ENCODE measurements around the gene BCAR3. TPM values are rescaled to one million over a fixed set of nuclear protein-coding genes. Genes with fewer than 3 reads are reported as not detected.
"Not testable (repeated sequence)": the region's sequence is repeated elsewhere in the genome, so short reads cannot be mapped to it uniquely, and the experiment has no call there.

Gene BCAR3
- polyA plus RNA-seq, 4 donors: 22.9 to 26.1 (median 24.3) TPM

DNA sequence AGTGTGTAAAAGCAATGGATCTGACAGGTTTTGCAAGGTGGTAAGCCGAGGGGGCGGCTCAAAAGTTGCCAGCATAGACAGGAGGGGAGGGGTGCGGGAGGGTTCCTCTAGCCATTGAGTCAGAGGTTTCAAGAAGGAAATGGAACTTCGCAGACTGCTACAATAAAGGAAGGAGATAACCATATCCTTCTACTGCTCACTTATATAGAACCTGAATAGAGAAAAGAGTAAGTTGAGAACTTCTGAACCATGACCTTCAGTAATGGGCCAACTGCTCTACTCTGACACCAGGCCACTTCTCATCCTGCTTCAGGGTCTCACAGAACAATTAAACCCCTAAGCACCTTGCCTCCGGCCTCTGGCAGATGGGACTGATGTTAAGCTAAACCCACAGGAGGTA, 26.3 kb upstream of the BCAR3 start:
- no peak for DNase-seq (ENCODE audit: low read depth in 4 of 4, low spot score in 3 of 4)

DNA sequence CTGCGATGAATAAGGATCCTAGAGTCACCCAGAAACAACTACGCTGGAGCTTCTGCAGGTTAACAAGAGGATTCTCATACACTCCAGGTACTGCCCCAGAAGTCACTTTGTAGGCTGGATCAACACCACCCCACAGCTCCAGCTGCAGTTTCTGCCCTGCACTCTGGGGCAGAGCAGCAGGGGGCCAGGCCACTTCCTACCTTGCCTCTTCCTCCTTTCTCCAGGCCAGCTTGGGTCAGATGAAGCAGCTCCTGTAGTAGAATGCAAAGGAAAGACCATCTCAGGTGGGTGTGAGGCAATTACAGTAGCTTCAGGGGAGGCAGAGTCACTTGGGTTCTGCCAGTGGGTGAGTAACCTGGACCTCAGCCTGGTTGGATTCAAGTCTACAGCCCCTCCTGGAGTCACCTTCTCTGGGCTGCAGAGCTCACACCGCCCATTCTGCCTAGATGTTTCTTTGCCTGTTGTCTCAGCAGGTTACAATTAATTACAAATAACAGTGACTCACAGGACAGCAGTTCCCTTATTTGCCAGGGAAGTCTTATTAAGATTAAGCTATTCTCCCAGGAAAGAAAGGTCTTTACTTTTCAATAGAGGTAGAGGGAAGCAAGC, 24.4 kb upstream of the BCAR3 start:
- DNase-seq (ENCODE audit: low read depth in 4 of 4, low spot score in 3 of 4): no peak

DNA sequence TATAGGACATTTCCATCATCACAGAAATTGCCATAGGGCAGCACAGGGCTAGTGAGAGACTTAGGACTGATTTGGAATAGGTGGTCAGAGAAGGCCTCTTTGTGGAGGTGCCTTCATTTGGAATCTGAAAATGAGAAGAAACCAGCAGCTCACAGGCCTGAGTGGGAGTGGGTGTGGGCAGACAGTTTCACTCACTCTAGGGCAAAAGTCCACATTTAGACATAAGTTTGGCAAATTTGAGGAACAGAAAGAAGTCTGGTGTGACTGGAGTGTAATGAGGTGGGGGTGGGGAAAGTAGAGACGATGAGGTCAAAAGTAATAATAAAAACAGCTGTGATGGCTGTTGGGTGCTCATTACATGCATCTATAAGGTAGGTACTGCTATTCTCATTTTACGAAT, 22.4 kb upstream of the BCAR3 start:
- no peak for DNase-seq (ENCODE audit: low read depth in 4 of 4, low spot score in 3 of 4)

DNA sequence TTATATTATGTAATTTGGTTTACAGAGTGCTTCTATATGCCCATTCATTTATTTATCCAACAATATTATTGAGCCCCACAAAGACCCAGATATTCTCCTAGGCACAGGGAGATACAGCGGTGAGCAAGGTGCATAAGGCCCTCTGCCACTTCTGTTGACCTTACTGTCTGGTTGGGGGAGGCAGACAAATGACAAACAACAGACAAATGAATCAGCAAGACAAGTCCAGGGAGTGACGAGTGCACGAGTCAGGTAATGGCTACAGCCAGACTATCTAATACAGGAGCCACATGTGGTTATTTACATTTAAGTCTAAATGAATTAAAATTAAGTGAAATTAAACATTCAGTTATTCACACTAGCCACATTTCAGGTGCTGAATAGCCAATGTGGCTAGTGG, 22.0 kb upstream of the BCAR3 start:
- DNase-seq (ENCODE audit: low read depth in 4 of 4, low spot score in 3 of 4): no peak

DNA sequence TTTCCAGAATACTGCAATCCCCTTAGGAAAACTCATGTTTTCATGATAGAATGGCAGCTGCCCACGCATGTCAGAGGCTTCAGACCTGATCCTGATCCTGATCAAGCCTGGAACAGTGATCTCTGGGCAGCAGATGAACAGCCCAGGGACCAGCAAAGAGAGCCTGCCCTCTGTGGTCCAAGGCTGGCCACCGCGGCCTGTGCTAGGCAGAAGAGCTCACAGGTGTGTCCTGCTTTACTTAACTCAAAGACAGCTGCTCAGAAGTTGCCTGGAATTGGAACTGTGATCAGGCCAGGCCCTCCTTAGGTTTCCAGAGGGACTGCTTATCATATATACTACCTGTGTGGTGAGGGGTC, 21.2 kb upstream of the BCAR3 start:
- no peak for DNase-seq (ENCODE audit: low read depth in 4 of 4, low spot score in 3 of 4)

DNA sequence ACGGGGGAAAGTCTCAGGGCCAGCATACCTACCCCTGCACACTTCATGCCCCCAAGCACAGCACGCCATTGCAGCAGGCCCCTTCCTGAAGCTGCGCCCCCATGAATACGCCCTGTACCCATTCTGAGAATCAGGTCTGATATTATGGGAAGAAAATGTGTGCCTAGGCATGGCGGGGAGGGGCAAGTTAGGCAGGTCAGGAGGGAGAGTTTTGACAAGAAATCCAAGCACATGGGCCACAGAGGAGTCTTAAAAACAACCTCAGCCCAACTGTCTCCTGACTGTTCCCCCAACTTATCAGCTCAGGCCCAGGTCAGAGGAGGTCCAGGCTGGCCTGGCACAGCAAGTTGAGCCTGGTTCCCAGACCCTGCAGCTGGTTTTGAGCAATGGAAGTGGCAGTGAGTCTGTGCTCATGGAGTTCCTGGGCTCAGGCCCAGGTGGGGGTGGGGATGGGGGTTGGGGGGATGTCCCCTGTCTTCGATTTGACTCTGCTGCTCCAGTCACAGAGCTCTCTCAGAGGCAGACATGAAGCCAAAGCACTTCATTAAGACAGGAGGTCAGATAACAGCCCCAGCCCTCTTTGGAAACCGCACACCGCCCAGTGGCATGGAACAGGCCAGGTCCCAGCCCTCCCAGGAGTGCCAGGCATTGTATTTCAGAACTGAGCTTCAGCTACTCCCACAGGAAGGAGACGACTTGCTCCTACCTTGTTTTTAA, 20.6 kb upstream of the BCAR3 start:
- DNase-seq (ENCODE audit: low read depth in 4 of 4, low spot score in 3 of 4): no peak

DNA sequence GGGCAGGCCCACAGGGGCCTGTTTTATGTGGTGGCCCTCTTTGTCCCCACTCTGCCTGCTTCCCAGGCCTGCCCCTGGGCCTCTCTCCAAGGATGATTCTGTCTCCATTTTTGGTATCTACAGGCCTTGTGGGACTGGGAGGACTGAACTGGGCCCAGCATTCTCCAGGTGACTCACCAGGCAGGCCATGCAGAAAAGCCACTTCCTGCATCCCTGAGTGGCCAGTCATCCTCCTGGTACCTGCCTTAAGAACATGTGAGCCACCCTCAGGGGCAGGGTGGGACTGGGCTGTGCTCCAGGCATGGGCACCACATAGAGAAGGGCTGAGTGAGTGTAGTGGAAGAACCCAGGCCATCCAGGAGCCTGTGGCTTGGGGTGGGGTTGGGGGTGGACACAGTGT, 20.0 kb upstream of the BCAR3 start:
- DNase-seq (ENCODE audit: low read depth in 4 of 4, low spot score in 3 of 4): no peak

DNA sequence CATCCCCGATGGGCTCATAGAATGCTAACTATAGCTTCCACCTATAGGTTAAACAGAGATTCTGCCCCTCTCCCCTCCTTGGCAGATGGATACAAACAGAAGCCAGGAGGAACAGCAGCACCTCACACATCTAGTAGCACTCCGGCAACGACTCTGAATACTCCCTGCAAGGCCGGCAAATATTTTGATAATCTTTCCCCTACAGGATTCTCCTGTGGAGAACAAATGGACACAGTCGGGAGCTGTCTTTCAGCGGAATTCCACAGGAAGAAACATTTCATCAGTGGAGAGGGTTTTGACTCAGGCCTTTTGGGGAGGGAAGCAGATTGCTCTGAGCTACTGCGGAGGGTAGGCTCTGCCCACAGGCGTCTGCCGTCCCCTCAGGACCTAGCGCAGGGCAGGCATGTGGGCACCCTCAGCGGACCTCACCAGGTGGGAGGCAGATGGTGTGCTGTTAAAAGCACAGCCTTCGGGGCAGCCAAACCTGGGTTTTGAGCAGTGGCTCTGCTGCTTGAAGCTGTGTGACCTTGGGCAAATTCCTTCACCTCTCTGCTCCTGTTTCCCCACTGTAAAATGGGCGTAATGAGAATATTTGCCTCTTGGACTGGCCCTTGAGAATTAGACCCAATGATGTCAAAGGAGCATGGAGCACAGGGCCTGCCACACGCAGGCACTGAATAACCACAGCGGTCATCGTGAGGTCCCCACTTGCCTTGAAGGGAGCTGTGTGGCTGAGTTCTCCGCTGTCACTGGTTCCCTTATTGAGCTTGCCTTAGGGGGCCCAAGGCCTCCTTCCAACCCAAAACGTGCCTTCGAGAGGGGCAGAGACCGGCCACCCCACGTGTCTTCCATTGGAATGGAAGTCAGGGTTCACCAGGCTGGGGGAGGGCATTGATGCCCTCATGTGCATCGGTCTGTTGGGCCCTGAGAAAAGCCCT, 19.2 kb upstream of the BCAR3 start:
- DNase-seq (ENCODE audit: low read depth in 4 of 4, low spot score in 3 of 4): no peak

DNA sequence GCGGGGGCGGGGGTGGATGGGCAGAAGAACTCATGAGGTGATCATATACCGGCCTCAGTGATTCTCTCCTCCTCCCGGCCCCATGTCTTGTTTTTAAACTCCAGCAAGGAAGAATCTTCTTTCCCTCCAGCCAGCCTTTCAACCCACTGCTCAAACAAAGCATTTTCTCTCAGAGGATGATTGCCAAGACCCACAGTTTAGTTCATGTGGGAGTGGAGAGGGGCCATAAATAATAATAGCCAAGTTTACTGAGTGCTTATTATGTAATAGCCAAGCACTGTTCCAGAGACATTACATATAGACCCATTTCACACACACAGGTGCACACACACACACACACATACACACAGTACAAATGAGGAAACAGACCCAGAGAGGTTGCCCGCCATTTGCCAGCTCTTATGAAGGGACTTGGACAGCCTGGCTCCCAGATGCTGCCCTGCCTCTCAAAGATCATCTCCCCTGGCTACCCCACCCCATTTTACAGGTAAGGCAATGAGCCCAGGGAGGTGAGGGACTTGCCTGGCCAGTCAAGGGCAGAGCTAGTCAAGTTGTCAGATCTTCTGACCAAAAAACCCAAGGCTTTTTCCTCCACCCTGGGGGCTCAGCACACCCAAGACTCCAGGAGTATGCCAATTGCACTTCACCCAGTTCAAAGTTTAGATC, 18.0 kb upstream of the BCAR3 start:
- no peak for DNase-seq (ENCODE audit: low read depth in 4 of 4, low spot score in 3 of 4)

DNA sequence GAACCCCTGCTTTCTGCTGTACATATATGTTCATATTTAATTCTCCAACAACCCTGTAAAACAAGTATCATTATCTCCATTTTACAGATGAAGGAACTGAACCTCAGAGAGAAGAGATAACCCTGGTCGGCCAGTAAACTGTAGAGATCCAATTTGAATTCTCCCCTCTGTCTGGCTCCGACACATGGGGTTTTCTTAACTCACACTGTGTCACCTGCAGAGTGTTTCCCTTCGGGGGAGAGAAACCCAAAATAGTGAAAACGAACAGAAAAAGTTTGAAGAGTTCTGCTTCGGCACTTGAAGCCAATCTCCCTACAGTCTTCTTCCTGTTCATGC, 17.4 kb upstream of the BCAR3 start:
- DNase-seq (ENCODE audit: low read depth in 4 of 4, low spot score in 3 of 4): no peak

DNA sequence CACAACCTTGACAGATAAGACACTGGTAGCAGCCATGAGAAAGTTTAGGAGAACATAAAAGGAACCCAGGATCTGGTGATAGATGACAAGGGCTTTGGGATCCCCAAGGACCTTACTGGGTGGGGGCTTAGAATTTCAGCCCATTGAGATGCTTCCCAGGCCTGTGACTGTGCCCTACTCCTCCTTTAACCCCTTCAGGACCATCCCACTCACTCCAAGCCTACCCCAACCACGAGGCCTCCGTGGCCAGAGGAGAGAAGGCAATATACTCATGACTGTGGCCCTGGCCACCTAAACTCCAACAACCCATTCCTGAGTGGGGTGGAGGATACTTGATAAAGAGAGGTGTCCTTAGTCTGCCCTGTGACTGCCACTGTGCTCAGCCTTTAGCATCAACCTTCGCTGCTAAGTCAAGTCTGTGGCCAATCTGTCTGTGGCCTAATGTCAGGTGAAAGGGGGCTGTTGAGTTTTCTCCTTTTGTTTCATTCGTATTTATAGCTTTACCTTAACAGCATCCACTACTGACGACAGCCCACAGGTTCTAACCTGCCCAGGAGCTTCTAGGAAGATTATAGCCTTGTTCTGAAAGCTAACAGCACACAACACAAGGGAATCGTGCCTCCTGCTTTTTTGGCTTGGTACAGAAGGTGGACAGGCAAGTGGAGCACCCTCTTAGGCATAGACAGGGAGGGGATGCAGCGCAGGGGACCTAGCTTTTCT, 16.9 kb upstream of the BCAR3 start:
- DNase-seq (ENCODE audit: low read depth in 4 of 4, low spot score in 3 of 4): no peak

DNA sequence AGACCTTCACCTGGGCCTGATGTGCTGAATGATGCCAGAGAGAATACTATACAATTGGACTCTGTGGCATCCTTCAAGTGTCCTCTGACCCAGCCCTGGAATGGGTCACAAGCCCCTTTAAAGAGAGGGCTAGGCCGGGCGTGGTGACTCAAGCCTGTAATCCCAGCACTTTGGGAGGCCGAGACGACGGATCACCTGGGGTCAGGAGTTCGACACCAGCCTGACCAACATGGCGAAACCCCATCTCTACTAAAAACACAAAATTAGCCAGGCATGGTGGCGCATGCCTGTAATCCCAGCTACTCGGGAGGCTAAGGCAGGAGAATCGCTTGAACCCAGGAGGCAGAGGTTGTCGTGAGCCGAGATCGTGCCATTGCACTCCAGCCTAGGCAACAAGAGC, 15.9 kb upstream of the BCAR3 start:
- not testable (repeated sequence) for DNase-seq (ENCODE audit: low read depth in 4 of 4, low spot score in 3 of 4)

DNA sequence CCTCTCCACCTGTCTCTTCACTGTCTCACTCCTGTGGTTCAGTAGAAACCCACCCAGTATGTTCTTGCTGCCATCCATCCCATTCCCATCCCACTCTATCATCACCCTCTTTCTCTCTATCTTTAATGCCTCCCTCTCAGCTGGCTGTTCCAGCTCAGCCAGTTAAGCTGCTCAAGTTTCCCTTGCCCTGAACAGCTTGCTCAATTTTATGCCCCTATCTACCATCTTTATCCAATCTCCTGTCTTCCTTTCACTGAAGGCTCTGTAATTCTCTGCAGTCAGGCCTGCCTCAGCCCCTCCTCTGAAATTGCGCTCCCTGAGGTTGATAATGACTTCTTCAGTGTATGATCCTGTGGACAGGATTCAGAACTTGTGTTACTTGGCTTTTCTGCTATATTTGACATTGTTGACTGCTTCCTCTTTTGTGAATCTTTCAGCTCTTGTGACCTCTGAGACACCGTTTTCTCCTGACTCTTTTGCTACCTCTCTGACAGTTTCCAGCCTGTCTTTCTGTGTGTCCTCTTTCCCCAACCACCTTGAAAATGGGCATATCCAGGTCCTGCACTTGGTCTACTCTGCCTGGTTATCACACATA, 13.9 kb upstream of the BCAR3 start:
- DNase-seq (ENCODE audit: low read depth in 4 of 4, low spot score in 3 of 4): no peak

DNA sequence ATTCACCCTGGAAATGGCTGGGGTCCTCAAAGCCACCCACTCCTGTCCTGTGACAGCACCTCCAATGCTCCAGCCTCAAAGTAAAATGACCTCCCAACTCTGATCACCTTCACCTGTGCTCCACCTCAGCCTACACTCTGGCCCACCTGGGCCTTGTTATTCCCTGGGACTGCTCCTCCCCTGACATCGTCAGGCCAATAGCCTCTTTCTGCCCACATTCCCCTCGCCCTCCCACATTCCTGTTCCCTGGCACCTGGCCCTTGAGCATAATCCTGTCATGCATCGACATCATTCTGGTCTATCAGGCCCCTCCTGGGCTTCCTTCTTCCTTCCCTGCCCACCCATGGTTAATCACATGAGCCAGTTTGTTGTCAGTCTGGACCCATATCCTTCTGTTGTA, 13.2 kb upstream of the BCAR3 start:
- DNase-seq (ENCODE audit: low read depth in 4 of 4, low spot score in 3 of 4): no peak

DNA sequence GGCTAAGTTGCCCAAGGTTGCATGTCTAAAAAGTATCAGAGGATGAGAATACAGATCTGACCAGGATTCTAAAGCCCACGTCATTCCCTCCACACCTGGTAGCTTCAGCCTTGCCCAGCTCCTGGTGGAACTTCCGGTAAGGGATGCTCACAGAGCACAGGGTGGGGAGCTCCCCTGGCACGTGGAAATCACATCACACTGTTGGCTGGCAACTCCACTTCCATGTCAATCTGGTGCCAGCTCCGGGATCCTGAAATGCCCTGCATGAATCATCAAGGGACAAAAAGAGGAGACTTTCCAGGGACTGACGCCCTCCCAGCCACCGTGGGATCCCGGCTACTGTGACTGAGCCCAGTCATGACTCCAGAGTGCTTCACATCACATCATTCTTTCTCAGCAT, 12.4 kb upstream of the BCAR3 start:
- DNase-seq (ENCODE audit: low read depth in 4 of 4, low spot score in 3 of 4): no peak

DNA sequence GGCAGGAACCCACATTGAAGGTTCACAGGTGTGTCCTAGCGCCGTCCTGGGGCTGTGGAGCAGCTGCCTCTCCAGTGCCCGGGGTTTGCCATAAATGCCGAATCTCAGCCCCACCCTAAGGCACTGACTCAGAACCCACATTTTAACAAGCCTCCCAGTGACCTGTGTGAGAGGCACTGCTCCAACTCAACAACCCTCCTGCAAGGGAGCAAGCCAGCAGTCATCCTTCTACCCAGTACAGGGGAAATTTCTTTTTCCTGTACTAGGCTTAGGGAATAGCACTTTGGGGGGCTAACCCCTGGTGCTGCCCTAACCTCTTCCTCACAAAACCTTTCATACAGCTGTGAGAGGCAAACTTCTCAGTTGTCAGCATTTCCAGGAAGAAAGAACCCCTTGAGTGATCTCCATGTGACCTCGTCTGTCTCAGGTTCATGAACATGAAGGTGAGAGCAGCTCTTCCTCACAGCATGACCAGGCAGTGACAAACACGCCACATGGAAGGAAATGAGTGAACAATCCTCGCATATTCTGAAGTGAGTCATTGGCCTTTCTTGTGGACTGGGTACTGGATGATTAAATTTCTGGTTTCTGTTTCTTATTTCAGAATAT, 11.4 kb upstream of the BCAR3 start:
- no peak for DNase-seq (ENCODE audit: low read depth in 4 of 4, low spot score in 3 of 4)

DNA sequence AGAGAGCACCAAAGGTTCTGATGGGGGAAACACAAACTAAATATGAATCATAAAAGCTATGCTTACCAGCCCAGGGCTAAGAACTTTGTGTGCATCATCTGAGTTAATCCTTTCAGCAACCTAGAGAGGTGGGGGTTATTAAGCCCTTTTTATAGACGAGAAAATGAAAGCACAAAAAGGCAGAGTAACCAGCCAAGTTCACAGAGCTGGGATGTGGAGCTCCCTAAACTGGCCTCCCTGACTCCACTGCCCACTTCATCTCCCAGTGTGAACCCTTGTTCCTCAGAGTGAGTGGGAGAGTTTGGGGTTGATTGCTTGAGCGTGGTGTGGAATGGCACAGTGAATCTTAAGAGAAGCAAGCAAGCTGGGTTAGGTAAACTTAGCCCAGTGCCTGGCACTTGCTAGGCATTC, 10.8 kb upstream of the BCAR3 start:
- DNase-seq (ENCODE audit: low read depth in 4 of 4, low spot score in 3 of 4): no peak

DNA sequence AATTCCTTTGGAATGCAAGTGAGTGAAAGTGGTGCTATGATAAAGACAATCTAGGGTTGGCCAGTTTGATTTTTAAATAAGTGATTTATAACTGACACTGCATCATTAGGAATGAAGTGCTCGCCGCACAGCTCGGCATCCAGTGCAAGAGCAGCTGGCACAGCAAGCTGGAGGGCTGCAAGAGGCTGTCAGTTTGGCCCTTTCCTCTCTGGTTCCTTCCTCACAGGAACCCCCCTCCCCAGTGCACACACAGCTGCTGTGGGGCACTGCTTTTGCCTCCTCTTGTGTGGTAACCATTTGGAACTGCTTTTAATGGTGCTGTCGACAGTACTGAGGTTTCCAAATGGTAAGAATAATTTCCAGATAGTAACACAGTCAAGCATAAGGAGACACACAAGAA, 10.4 kb upstream of the BCAR3 start:
- no peak for DNase-seq (ENCODE audit: low read depth in 4 of 4, low spot score in 3 of 4)

DNA sequence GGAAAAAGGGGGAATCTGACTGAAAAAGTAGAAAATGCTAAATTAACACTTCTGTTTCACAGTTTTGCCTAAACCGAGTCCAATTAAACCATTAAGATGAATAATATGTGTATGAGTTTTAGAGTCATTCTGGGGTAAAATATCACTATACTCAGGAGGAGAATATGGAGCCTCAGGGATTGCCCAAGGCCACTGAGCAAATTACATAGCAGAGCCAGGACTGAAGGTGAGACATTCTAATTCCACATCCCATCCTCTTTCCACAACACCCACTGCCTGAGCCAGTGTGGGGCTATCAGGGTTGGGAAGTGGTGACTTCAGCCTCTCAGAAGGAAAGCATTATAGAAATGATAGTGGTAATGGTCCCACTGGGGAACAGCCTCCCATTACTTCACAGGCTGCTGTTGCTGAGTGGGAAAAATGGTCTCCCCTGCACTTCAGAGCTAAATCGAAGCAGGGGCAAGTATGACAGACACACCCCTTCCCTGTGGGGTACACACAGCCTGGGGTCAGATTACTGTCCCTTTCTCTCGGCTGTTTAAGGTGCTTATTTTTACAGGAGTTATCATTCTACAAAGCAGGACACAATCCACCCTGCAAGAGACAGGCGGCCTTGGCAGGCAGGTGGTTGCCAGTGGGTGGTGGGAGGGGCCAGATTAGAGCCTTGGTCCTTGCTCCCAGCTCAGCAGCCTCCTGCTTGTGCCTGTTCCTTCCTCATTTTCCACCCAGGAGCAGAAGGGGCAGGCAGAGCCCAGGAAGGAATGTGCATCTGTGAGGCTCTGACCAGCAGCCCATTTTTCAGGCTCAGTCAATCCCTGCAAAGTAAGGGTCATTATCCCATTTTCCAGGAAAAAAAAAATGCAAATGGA, 9.5 kb upstream of the BCAR3 start:
- DNase-seq (ENCODE audit: low read depth in 4 of 4, low spot score in 3 of 4): no peak
